BLaER1 treated with 17β-estradiol and CSF1 and Interleukin-3, amounts not matched to agents 10 nM and 100 nM (cell line): ENCODE data around the gene FLACC1.

Source experiments
- H3K27ac ChIP-seq, 11 experiments: shearing (Covaris generic); formaldehyde crosslinking; 2 replicates each; pipeline ENCODE4 v1.8.1; 2022
- H3K27me3 ChIP-seq, 11 experiments: shearing (Covaris generic); formaldehyde crosslinking; 2 replicates each; pipeline ENCODE4 v1.8.1; 2022
- H3K36me3 ChIP-seq, 11 experiments: shearing (Covaris generic); formaldehyde crosslinking; 2 replicates each; pipeline ENCODE4 v1.8.1; 2022
- H3K4me1 ChIP-seq, 10 experiments: shearing (Covaris generic); formaldehyde crosslinking; 2 replicates each; pipeline ENCODE4 v1.8.1; 2022
- H3K4me2 ChIP-seq, 11 experiments: shearing (Covaris generic); formaldehyde crosslinking; 2 replicates each; pipeline ENCODE4 v1.8.1; 2022
- H3K4me3 ChIP-seq, 10 experiments: shearing (Covaris generic); formaldehyde crosslinking; 2 replicates each; pipeline ENCODE4 v1.8.1; 2022
- H3K9ac ChIP-seq, 11 experiments: shearing (Covaris generic); formaldehyde crosslinking; 2 replicates each; pipeline ENCODE4 v1.8.1; 2022
- H3K9me3 ChIP-seq, 11 experiments: shearing (Covaris generic); formaldehyde crosslinking; replicated peaks in 1 of 11; 2 replicates each; pipeline ENCODE4 v1.8.1; 2022
- H4K20me1 ChIP-seq, 11 experiments: shearing (Covaris generic); formaldehyde crosslinking; 2 replicates each; pipeline ENCODE4 v1.8.1; 2022
- Cebpa-rat ChIP-seq, 11 experiments: shearing (Covaris generic); IDR thresholded peaks; 2 replicates each; pipeline ENCODE4 v1.8.1; 2022

Gene FLACC1

GRCh38 chr2:201357221-201357620 is at the start of gene FLACC1:
Gene FLACC1 (minus strand): TSS chr2:201357345. CDS start chr2:201351404, 5,941 bp downstream.
- Histone ChIP-seq H3K4me2 (no peak within 1 kb of the TSS), H3K9ac (no peak within 1 kb of the TSS), H3K27me3 (no peaks in the 10 kb centered on the region), H3K4me3 (no peak within 1 kb of the TSS), H3K4me1 (no peaks in the 10 kb centered on the region), H3K36me3 (peaks cover 0 to 31% (median 2%) of the 10 kb centered on the region in 11 experiments; a peak in 12 of 22 replicates), H3K27ac (no peak within 1 kb of the TSS), H3K9me3 (peaks cover 0 to 8% (median 0%) of the 10 kb centered on the region in 11 experiments; a peak in 3 of 22 replicates), H4K20me1 (no peaks in the 10 kb centered on the region)
- TF ChIP-seq Cebpa-rat (IDR thresholded peaks at IDR 0.05), result no peak

- Histone ChIP-seq H3K36me3 (peaks cover 13 to 52% (median 21%) of the 10 kb centered on the region in 11 experiments; a peak in 17 of 22 replicates), H3K4me1 (peaks cover 0 to 33% (median 7%) of the 10 kb centered on the region in 10 experiments; a peak in 13 of 20 replicates), H4K20me1 (no peaks in the 10 kb centered on the region), H3K27ac (peak overlapping the region in 2 of 11 experiments; percentile 40 to 58; a peak in 2 of 22 replicates), H3K4me3 (peak overlapping the region in 2 of 10 experiments; percentile 12 to 29; a peak in 2 of 20 replicates), H3K27me3 (no peaks in the 10 kb centered on the region), H3K4me2 (peak overlapping the region in 6 of 11 experiments; percentile 22 to 71 (median 41); a peak in 9 of 22 replicates), H3K9ac (peak overlapping the region in 2 of 11 experiments; percentile 41 to 54; a peak in 2 of 22 replicates), H3K9me3 (peaks cover 10 to 18% (median 15%) of the 10 kb centered on the region in 11 experiments; a peak in 19 of 22 replicates)
- peak in 5 of 11 experiments; percentile 21 to 89 (median 54); a peak in 7 of 22 replicates for TF ChIP-seq Cebpa-rat (IDR thresholded peaks at IDR 0.05)
Observed at GRCh38 chr2:201406077-201406662, 49.0 kb upstream of the FLACC1 start.

GRCh38 chr2:201404699-201405280 is 47.6 kb upstream of the FLACC1 start:
- Histone ChIP-seq H3K9ac (no peak overlapping the region), H3K9me3 (peaks cover 0 to 5% (median under 1%) of the 10 kb centered on the region in 11 experiments; a peak in 11 of 22 replicates), H4K20me1 (no peaks in the 10 kb centered on the region), H3K4me3 (no peak overlapping the region), H3K4me1 (peaks cover 0 to 33% (median 6%) of the 10 kb centered on the region in 10 experiments; a peak in 8 of 20 replicates), H3K36me3 (peaks cover 3 to 53% (median 12%) of the 10 kb centered on the region in 11 experiments; a peak in 16 of 22 replicates), H3K4me2 (peak overlapping the region in 2 of 11 experiments; percentile 17 to 69; a peak in 1 of 22 replicates), H3K27ac (no peak overlapping the region), H3K27me3 (no peaks in the 10 kb centered on the region)
- TF ChIP-seq Cebpa-rat (IDR thresholded peaks at IDR 0.05), result no peak

GRCh38 chr2:201403880-201404279 is 46.7 kb upstream of the FLACC1 start:
- no peaks in the 10 kb centered on the region for H4K20me1 ChIP-seq
- H3K27me3 ChIP-seq, result no peaks in the 10 kb centered on the region
- H3K36me3 ChIP-seq, result peaks cover 6 to 62% (median 20%) of the 10 kb centered on the region in 11 experiments; a peak in 18 of 22 replicates
- H3K4me2 ChIP-seq, result peak overlapping the region in 1 of 11 experiments; percentile 9; a peak in 1 of 22 replicates
- H3K27ac ChIP-seq, result no peak overlapping the region
- H3K4me1 ChIP-seq, result peaks cover 0 to 33% (median 6%) of the 10 kb centered on the region in 10 experiments; a peak in 8 of 20 replicates
- H3K4me3 ChIP-seq, result no peak overlapping the region
- no peak overlapping the region for H3K9ac ChIP-seq
- no peak for TF ChIP-seq Cebpa-rat (IDR thresholded peaks at IDR 0.05)
- no peaks in the 10 kb centered on the region for H3K9me3 ChIP-seq

- TF ChIP-seq Cebpa-rat (IDR thresholded peaks at IDR 0.05), result no peak
- Histone ChIP-seq H3K36me3 (peaks cover 9 to 72% (median 28%) of the 10 kb centered on the region in 11 experiments), H4K20me1 (no peaks in the 10 kb centered on the region), H3K9ac (no peak overlapping the region), H3K9me3 (no peaks in the 10 kb centered on the region), H3K4me2 (no peak overlapping the region), H3K4me3 (no peak overlapping the region), H3K27ac (no peak overlapping the region), H3K4me1 (peaks cover 0 to 33% (median 6%) of the 10 kb centered on the region in 10 experiments; a peak in 8 of 20 replicates), H3K27me3 (no peaks in the 10 kb centered on the region)
Observed at GRCh38 chr2:201402651-201403562, 45.8 kb upstream of the FLACC1 start.

- peaks cover 19 to 83% (median 38%) of the 10 kb centered on the region in 11 experiments for H3K36me3 ChIP-seq
- TF ChIP-seq Cebpa-rat (IDR thresholded peaks at IDR 0.05), result no peak
- no peaks in the 10 kb centered on the region for H4K20me1 ChIP-seq
- no peaks in the 10 kb centered on the region for H3K27me3 ChIP-seq
- H3K4me3 ChIP-seq, result no peak overlapping the region
- peaks cover 0 to 26% (median 6%) of the 10 kb centered on the region in 10 experiments; a peak in 8 of 20 replicates for H3K4me1 ChIP-seq
- H3K4me2 ChIP-seq, result no peak overlapping the region
- H3K9ac ChIP-seq, result no peak overlapping the region
- no peak overlapping the region for H3K27ac ChIP-seq
- H3K9me3 ChIP-seq, result no peaks in the 10 kb centered on the region
Observed at GRCh38 chr2:201401815-201402214, 44.7 kb upstream of the FLACC1 start.

GRCh38 chr2:201396595-201396994 is 39.5 kb upstream of the FLACC1 start:
- no peaks in the 10 kb centered on the region for H3K27me3 ChIP-seq
- H3K9ac ChIP-seq, result no peak overlapping the region
- no peaks in the 10 kb centered on the region for H4K20me1 ChIP-seq
- no peak overlapping the region for H3K4me2 ChIP-seq
- H3K27ac ChIP-seq, result no peak overlapping the region
- H3K4me1 ChIP-seq, result no peaks in the 10 kb centered on the region
- TF ChIP-seq Cebpa-rat (IDR thresholded peaks at IDR 0.05), result no peak
- no peaks in the 10 kb centered on the region for H3K9me3 ChIP-seq
- peaks cover 63 to 100% (median 80%) of the 10 kb centered on the region in 11 experiments for H3K36me3 ChIP-seq
- H3K4me3 ChIP-seq, result no peak overlapping the region

GRCh38 chr2:201383136-201383535 is 26.0 kb upstream of the FLACC1 start:
- Histone ChIP-seq H4K20me1 (no peaks in the 10 kb centered on the region), H3K4me1 (no peaks in the 10 kb centered on the region), H3K4me3 (no peak overlapping the region), H3K36me3 (peaks cover 54 to 97% (median 78%) of the 10 kb centered on the region in 11 experiments), H3K4me2 (no peak overlapping the region), H3K9me3 (peaks cover 14 to 19% (median 14%) of the 10 kb centered on the region in 11 experiments; a peak in 21 of 22 replicates), H3K9ac (no peak overlapping the region), H3K27ac (no peak overlapping the region), H3K27me3 (no peaks in the 10 kb centered on the region)
- TF ChIP-seq Cebpa-rat (IDR thresholded peaks at IDR 0.05), result no peak
